ENCODE measurements around the gene PHC2. TPM values are rescaled to one million over a fixed set of nuclear protein-coding genes. Genes with fewer than 3 reads are reported as not detected.

PHC2 gene
- total RNA-seq, 1 experiment from 2014 or later, result 9.4 TPM

DNA sequence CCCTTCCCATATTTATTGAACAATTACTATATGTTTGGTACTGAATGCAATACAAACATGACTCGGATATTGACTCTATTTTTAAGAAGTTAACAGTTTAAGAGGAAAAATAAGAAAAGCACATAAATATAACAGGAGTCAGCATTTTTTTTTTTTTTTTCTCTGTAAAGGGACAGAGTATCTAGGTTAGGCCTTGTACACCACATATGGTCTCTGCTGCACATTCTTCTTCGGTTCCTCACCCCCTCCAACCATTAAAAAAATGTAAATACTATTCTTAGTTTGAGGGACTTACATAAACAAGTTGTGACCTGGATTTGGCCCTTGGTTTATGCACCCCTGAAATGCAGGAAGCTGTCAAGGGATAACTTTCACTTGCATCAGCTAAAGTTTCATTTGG lies 40.4 kb downstream of the PHC2 start:
- H2AK5ac ChIP-seq (ENCODE audit: insufficient read length, low read length), result no peak overlapping the region
- H3K23me2 ChIP-seq (ENCODE audit: insufficient read length, low read depth, low read length, poor library complexity, severe bottlenecking), result no peaks in the 10 kb centered on the region
- H2BK120ac ChIP-seq (ENCODE audit: low read depth, low read length, poor library complexity, severe bottlenecking), result no peak overlapping the region
- H4K5ac ChIP-seq (ENCODE audit: insufficient read length, low read depth, low read length), result no peak overlapping the region
- H3K27me3 Mint-ChIP-seq (ENCODE audit: low read depth), result no peaks in the 10 kb centered on the region
- TF ChIP-seq, protein P1, sequence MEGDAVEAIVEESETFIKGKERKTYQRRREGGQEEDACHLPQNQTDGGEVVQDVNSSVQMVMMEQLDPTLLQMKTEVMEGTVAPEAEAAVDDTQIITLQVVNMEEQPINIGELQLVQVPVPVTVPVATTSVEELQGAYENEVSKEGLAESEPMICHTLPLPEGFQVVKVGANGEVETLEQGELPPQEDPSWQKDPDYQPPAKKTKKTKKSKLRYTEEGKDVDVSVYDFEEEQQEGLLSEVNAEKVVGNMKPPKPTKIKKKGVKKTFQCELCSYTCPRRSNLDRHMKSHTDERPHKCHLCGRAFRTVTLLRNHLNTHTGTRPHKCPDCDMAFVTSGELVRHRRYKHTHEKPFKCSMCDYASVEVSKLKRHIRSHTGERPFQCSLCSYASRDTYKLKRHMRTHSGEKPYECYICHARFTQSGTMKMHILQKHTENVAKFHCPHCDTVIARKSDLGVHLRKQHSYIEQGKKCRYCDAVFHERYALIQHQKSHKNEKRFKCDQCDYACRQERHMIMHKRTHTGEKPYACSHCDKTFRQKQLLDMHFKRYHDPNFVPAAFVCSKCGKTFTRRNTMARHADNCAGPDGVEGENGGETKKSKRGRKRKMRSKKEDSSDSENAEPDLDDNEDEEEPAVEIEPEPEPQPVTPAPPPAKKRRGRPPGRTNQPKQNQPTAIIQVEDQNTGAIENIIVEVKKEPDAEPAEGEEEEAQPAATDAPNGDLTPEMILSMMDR (conservative IDR thresholded peaks at IDR 0.05), result no peak
- no peak for DNase-seq
- H3K79me2 ChIP-seq (ENCODE audit: insufficient read depth, low read length), result no peaks in the 10 kb centered on the region
- H3K14ac ChIP-seq (ENCODE audit: insufficient read depth, low read length), result no peak overlapping the region
- no peak overlapping the region for H3K27ac Mint-ChIP-seq
- no peaks in the 10 kb centered on the region for H3K9me3 Mint-ChIP-seq
- no peak overlapping the region for H3K23ac ChIP-seq (ENCODE audit: insufficient read length, low read depth, low read length)
- no peaks in the 10 kb centered on the region for H3K9me3 ChIP-seq (ENCODE audit: control insufficient read depth, low read depth, low read length)
- H3T11ph ChIP-seq (ENCODE audit: low read length), result no peak overlapping the region
- H4K8ac ChIP-seq (replicated peaks; ENCODE audit: insufficient read length, low read depth, low read length), result no peak overlapping the region
- no peak overlapping the region for H3K4ac ChIP-seq (ENCODE audit: low read depth, low read length)
- no peak overlapping the region for H3K27ac ChIP-seq (ENCODE audit: insufficient read length, low read depth, low read length)
- no peak overlapping the region for H4K91ac ChIP-seq (ENCODE audit: insufficient read length, low read depth, low read length)
- H2BK20ac ChIP-seq (ENCODE audit: low read depth, low read length, poor library complexity, severe bottlenecking), result no peak overlapping the region
- H3K36me3 Mint-ChIP-seq (ENCODE audit: insufficient read depth in 1 of 3, low read depth in 3 of 3), result no peaks in the 10 kb centered on the region
- H3K4me1 ChIP-seq (ENCODE audit: insufficient read depth, low read length), result peaks cover 4% of the 10 kb centered on the region; the same call in 1 of the 2 replicates
- no peak overlapping the region for H3K4me2 ChIP-seq (ENCODE audit: insufficient read depth, insufficient read length, low read length)
- no peak overlapping the region for H2AFZ ChIP-seq (ENCODE audit: low read length)
- H3K4me3 Mint-ChIP-seq, result no peak overlapping the region
- no peak overlapping the region for H3K18ac ChIP-seq (ENCODE audit: insufficient read length, low read depth, low read length)
- no peak overlapping the region for H3K56ac ChIP-seq (ENCODE audit: insufficient read length, low read depth, low read length)
- no peaks in the 10 kb centered on the region for H3K27me3 ChIP-seq (ENCODE audit: insufficient read depth, low read length)
- H2BK15ac ChIP-seq (ENCODE audit: low read depth, low read length), result no peak overlapping the region
- no peak overlapping the region for H3K9ac ChIP-seq (ENCODE audit: extremely low read depth, insufficient read length, low read length)
- no CpG with 5 or more reads among the region's 2 CpGs for WGBS (ENCODE audit: extremely low coverage, insufficient read length, low lambda C conversion rate)
- no peaks in the 10 kb centered on the region for H3K79me1 ChIP-seq (ENCODE audit: insufficient read depth, low read depth, low read length, poor library complexity, severe bottlenecking)
- peaks cover 3% of the 10 kb centered on the region for H4K20me1 ChIP-seq (ENCODE audit: control insufficient read depth, insufficient read depth, insufficient read length)
- H2BK5ac ChIP-seq (ENCODE audit: insufficient read length, low read length), result no peak overlapping the region
- H3K4me1 Mint-ChIP-seq, result peaks cover 11 to 26% of the 10 kb centered on the region in 2 experiments
- H2BK12ac ChIP-seq (ENCODE audit: insufficient read length, low read depth, low read length), result no peak overlapping the region

Data from H9 (cell line).